ENCODE data around the gene C17orf100. TPM values are rescaled to one million over a fixed set of nuclear protein-coding genes. Genes with fewer than 3 reads are reported as not detected.
A peak's percentile ranks its signal among the peaks of the same experiment; 100 is the strongest.

The C17orf100 gene
- total and polyA plus RNA-seq, 10 of the 15 experiments (the other 5 are each of a cell fraction or from before 2014, with no cell fraction given): 0.84 to 4.7 (median 1.8) TPM

- TF ChIP-seq ELK1 (IDR thresholded peaks at IDR 0.05; ENCODE audit: low read depth, low read length): peak; percentile 96
- TF ChIP-seq CEBPB (IDR thresholded peaks at IDR 0.05; ENCODE audit: borderline replicate concordance in 1 of 2, low read depth in 2 of 2, low read length in 2 of 2): no peak
- TF ChIP-seq STAT1 (conservative IDR thresholded peaks at IDR 0.05): peak; percentile 87; the same call in 1 of the 2 replicates
- TF ChIP-seq ESRRA (IDR thresholded peaks at IDR 0.05; ENCODE audit: low read length): no peak
- no peak for TF ChIP-seq CUX1 (IDR thresholded peaks at IDR 0.05; ENCODE audit: insufficient replicate concordance, low read depth, low read length)
- peak; percentile 89 for TF ChIP-seq ZBTB40 (IDR thresholded peaks at IDR 0.05; ENCODE audit: borderline replicate concordance)
- TF ChIP-seq RBBP5 (conservative IDR thresholded peaks at IDR 0.05): no peak
- peak; percentile 94; the same call in 1 of the 2 replicates for TF ChIP-seq PML (IDR thresholded peaks at IDR 0.05; ENCODE audit: low read length)
- peak; percentile 82 for TF ChIP-seq SP1 (IDR thresholded peaks at IDR 0.05; ENCODE audit: low read depth, low read length)
- TF ChIP-seq RB1 (IDR thresholded peaks at IDR 0.05; ENCODE audit: borderline replicate concordance): 0 out of 2 replicates have a peak, but pooled peaks have one; percentile 5
- TF ChIP-seq PAX5 (IDR thresholded peaks at IDR 0.05; ENCODE audit: borderline replicate concordance, low read depth, low read length): no peak
- peak; percentile 97 for TF ChIP-seq POLR2AphosphoS2 (IDR thresholded peaks at IDR 0.05; ENCODE audit: low read depth, low read length)
- TF ChIP-seq MAX (IDR thresholded peaks at IDR 0.05; ENCODE audit: low read depth, low read length): peak; percentile 83
- 0 out of 2 replicates have a peak, but pooled peaks have one; percentile 37 for TF ChIP-seq ATF7 (IDR thresholded peaks at IDR 0.05; ENCODE audit: low read depth)
- TF ChIP-seq PBX3 (IDR thresholded peaks at IDR 0.05; ENCODE audit: insufficient replicate concordance, low read depth, low read length): peak; percentile 6
- no peak for TF ChIP-seq PAX8 (IDR thresholded peaks at IDR 0.05)
Measured at GRCh38 chr17:6640536-6641246, 10.9 kb upstream of the C17orf100 start, which contains the start of the genes KIAA0753 and TXNDC17 (continued).
